ENCODE data around the gene UGT3A1.
"Not testable (repeated sequence)": the region's sequence is repeated elsewhere in the genome, so short reads cannot be mapped to it uniquely, and the experiment has no call there.

DNA sequence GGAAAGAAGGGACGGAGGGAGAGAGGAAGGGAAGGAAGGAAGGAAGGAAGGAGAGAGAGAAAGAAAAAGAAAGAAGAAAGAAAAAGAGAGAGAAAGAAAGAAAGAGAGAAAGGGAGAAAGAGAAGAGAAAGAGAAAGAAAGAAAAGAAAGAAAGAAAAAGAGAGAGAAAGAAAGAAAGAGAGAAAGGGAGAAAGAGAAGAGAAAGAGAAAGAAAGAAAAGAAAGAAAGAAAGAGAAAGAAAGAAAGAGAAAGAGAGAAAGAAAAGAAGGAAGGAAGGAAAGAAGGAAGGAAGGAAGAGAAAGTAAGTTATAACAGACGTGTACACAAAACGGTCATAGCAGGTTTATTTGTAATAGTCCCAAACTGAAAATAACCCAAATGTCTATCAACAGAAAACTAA, 14.3 kb downstream of the UGT3A1 start:
- TF ChIP-seq POLR2A (IDR thresholded peaks at IDR 0.05) = not testable (repeated sequence)
- TF ChIP-seq, protein P1, sequence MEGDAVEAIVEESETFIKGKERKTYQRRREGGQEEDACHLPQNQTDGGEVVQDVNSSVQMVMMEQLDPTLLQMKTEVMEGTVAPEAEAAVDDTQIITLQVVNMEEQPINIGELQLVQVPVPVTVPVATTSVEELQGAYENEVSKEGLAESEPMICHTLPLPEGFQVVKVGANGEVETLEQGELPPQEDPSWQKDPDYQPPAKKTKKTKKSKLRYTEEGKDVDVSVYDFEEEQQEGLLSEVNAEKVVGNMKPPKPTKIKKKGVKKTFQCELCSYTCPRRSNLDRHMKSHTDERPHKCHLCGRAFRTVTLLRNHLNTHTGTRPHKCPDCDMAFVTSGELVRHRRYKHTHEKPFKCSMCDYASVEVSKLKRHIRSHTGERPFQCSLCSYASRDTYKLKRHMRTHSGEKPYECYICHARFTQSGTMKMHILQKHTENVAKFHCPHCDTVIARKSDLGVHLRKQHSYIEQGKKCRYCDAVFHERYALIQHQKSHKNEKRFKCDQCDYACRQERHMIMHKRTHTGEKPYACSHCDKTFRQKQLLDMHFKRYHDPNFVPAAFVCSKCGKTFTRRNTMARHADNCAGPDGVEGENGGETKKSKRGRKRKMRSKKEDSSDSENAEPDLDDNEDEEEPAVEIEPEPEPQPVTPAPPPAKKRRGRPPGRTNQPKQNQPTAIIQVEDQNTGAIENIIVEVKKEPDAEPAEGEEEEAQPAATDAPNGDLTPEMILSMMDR (IDR thresholded peaks at IDR 0.05) = not testable (repeated sequence)

Measured in heart left ventricle (tissue), 13 donors.